D341Med (cell line): ENCODE data around the gene ODAD2.
"Not testable (repeated sequence)": the region's sequence is repeated elsewhere in the genome, so short reads cannot be mapped to it uniquely, and the experiment has no call there.

Experiments used
- DNase-seq: peaks from one replicate; pipeline ENCODE4 v3.0.0; 2012; ENCODE audit warnings: low spot score

The ODAD2 gene, protein sequence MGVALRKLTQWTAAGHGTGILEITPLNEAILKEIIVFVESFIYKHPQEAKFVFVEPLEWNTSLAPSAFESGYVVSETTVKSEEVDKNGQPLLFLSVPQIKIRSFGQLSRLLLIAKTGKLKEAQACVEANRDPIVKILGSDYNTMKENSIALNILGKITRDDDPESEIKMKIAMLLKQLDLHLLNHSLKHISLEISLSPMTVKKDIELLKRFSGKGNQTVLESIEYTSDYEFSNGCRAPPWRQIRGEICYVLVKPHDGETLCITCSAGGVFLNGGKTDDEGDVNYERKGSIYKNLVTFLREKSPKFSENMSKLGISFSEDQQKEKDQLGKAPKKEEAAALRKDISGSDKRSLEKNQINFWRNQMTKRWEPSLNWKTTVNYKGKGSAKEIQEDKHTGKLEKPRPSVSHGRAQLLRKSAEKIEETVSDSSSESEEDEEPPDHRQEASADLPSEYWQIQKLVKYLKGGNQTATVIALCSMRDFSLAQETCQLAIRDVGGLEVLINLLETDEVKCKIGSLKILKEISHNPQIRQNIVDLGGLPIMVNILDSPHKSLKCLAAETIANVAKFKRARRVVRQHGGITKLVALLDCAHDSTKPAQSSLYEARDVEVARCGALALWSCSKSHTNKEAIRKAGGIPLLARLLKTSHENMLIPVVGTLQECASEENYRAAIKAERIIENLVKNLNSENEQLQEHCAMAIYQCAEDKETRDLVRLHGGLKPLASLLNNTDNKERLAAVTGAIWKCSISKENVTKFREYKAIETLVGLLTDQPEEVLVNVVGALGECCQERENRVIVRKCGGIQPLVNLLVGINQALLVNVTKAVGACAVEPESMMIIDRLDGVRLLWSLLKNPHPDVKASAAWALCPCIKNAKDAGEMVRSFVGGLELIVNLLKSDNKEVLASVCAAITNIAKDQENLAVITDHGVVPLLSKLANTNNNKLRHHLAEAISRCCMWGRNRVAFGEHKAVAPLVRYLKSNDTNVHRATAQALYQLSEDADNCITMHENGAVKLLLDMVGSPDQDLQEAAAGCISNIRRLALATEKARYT

DNA sequence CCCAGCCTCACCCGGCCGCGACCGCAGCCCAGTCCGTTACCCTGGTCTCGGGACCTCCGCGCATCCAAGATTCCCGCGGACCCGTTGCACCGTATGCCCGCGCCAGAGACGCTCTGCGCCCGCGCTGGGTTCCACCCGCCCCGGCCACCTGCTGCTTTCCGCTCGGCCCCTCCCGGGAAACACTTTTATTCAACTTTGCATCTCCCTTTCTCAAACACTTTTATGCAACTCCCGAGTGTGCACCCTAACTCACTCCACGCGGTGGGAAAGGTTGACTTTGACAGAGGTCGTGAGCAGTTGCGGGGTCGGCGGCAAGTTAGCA is at the start of gene ODAD2:
TSS of gene ODAD2 (minus strand) at position 126 of the 322 bp plus-strand sequence. CDS start 3,937 bp downstream, outside the sequence.
- DNase-seq, result no peak

DNA sequence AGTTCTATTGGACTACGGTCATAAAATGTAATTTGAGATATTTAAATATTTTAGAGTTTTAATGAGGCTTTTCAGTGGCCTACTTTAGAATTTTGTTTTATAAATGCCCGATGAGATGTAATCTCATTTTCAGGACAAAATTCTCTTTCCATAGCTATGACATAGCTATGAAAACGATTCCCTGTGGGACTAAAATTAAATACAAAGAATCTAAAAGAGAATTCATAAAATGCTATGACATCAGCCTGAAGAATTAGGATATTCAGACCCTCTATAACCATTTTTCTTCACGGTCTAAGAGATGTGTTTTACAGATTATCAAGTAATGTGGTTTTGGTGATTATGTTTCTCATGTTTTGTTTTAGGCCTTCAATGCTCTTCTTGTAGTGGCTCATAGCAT is 48.2 kb upstream of the ODAD2 start:
- DNase-seq, result no peak

DNA sequence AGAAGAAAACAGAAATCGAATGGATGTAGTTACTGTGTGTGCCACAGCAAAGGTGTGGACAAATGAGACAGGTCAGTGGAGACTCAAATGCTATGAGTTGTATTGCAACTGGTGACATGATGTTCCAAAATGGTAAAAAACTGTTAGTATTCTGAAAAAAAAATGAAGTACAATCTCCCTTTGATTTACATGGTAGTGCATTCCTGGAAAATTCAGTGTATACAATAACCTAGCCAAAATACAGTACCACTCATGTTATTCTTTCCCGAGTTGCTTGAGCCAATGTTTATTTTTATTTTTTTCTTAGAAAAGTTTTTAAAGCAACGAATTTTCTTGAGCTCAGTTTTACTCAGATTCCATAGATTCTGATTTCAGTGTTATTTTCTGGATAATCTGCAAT is 47.7 kb upstream of the ODAD2 start:
- DNase-seq, result no peak

DNA sequence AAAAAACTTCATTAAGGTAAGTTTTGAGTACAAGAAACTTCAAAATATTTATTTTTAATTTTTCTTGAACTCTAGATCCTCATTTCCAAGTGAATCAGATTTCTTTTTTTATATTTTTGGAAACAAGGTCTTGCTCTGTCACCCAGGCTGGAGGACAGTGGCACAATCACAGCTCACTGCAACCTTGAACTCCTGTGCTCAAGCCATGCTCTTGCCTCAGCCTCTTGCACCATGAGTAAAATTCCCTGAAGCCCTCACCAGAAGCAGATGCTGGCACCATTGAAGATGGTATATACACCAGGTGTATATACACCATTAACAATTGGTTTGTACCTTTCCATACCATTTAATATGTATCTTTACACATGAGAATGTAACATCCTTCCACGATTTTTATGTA is 45.1 kb upstream of the ODAD2 start:
- DNase-seq, result no peak

DNA sequence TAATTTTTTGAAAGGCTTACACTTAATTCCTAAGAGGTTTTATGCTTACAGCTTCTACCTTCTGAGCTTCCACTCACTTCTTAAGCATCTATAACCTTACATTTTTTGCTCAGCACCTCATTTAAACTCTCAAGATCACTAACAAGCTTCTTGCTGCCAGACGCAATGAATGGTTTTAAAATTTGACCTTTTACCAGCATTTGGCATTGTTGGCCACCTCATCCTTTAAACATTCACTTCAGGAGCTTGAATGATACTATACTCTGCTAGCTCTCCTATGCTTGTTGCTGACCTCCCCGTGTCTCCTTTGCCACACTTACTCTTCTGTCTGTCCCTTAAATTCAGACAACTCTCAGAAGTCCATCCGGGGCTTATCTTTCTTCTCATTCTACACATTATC is 37.7 kb upstream of the ODAD2 start:
- no peak for DNase-seq

DNA sequence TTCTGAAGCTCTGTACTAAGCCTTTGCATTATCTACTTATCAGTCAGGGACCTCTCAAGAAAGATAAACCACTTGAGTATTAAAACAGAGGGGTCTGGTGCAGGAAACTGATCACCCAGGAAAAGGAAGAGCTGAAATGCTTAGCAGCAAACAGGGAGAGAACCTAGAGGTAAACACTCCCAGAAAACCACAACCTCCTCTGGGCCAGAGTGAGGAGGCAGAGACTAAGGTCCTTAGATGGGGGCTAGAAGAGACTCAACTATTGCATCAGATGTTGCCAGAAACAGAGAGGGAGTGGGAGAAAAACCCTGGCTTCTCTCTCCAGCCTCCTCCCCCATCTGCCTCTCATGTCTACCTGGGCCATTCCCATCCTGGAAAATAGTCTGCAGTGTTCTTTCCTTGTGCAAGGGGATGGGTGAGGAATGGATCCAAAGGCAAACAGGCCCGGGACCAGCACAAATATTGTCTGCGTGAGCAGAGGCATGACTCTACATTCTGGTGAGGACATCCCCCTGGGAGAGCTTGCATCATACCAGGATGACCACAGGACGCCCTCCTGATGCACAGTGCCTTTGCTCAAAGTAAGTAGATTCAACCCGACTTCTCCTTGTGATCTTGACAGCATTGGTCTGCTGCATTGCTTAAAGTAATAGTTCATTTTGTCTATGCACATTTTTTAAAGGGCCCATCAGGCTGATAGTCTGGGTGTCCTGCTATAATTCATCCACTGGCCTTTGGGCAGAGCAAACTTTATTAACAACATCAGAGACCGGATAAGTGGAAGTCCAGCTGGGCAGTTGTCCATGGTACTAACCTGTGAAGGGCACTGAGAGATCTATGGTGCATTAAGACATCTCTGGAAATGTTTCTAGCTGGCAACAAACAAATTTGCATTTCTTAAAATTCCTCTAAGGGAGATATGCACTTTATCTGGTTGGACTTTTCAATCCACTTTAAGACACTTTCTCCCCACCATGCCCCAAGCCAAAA is 22.4 kb upstream of the ODAD2 start:
- no peak for DNase-seq

DNA sequence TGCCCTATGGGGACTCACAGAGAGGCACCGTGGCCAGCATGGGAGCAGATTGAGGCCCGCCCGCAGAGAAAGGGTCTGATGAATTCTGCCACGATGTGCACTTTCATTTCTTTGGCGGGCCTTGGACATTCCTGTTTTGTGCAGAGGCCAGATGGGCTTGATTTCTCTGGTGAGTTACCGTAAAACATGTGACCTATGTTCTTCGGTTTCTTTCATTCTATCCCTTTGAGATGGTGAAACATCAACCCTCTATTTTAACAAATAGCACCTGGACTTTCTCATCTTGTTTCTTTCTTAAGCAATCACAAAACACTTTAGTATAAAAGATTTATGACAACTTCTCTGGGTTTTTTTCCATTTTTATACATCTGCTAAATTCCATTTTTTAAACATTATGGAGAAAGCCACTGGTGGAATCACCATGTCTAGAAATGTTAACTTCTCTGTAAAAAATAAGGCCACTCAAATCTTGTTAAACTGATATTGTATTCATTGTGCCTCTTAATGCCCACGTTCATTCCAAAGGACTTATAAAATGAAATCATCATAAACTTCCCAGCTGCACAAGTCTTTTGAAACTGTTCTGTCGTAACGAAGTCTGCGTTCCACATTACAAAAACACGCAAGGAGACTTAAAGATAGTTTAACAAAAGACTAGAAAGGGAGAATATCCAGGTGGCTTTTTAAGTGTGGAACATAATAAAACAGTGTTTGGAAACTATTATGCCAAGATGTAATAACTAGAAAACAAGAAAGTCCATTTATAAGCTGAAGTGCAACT is 21.4 kb upstream of the ODAD2 start:
- no peak for DNase-seq

DNA sequence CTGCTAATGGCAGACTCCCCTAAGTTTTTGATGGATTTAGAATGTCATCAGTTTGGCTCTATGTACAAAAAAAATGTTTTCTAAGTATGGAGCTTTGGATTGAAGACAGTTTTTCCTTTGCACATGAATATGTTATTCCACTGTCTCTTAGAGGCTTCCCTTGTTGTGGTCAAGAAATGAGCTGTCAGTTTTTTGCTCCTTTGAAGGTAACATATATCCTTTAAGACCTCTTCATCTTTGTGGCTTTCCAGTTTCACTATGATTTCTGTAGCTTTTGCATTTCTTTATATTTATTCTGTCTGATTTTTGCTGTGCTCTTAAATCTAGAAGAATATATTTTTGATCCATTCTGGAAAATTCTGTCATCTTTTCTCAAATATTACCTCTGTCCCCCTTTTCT is 15.8 kb upstream of the ODAD2 start:
- DNase-seq, result no peak

DNA sequence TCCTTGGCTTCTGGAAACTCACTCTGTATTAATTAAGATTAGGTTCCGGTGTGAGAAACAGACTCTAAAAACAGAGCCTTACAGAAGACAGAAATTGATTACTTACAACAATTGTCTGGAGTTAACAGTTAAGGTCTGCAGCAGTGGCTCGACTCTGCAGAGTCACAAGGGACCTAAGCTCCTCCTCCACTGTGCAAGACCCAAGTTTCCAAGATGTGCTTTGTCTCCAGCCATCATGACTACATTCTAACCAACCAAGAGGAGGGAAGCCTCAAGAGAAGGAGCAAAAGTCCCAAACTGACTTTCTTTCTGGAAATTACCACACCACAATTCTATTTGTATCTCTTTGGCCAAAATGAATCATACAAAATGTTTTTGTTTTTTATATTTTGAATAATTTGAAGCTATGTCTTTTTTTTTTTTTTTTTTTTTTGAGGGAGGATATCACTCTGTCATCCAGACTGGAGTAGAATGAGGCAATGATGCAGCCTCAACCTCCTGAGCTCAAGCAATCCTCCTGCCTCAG is 14.2 kb upstream of the ODAD2 start:
- no peak for DNase-seq

DNA sequence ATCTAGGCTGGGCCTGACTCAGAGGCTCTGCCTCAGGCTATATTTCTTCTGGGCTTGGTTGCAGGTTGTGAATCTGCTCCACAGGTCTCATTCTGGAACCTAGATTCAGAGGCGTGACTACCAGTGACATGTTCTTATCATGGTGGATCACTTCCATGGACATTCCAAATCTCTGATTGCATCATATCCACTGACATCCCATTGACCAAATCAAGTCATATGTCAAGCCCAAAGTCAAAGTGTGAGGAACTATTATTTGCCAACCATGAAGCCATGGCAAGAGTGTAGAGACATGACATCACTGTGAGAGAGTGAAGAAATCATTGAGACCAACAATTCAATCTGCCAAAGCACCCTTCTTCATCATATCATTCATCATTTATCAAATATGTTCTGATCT is 11.9 kb upstream of the ODAD2 start:
- DNase-seq, result no peak

DNA sequence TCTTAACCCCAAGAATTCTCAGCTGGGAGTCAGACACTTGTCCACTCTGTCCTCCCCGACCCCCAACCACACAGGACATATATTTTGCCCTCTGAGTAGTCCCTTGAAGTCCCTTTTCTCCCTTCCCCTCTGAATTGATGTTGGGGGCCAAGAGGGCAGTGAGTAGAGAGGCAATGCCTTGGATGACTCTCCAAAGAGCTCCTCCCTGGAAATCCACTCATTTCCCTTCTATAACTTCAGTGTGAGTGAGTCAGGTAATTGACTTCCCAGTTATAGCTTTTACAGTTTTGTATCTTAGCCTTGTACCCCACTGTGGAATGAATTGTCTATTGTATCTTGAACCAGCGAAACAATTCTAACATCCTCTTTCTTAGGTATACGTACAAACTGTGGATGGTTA is 9.2 kb upstream of the ODAD2 start:
- no peak for DNase-seq

DNA sequence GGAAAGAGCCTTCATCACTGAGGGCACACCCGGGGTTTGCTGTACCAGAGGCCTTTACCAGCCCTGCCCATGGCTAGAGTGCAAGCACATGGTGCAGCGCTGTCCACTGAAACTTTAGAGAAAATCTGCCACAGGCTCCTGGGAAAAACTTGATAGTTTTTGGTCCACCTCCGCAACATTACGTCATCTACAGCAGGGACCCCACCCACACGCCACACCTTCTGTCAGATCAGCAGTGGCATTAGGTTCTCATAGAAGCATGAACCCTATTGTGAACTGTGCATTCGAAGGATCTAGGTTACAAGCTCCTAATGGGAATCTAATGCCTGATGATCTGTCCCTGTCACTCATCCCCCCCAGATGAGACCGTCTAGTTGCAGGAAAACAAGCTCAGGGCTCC is 2.5 kb upstream of the ODAD2 start:
- no peak for DNase-seq

DNA sequence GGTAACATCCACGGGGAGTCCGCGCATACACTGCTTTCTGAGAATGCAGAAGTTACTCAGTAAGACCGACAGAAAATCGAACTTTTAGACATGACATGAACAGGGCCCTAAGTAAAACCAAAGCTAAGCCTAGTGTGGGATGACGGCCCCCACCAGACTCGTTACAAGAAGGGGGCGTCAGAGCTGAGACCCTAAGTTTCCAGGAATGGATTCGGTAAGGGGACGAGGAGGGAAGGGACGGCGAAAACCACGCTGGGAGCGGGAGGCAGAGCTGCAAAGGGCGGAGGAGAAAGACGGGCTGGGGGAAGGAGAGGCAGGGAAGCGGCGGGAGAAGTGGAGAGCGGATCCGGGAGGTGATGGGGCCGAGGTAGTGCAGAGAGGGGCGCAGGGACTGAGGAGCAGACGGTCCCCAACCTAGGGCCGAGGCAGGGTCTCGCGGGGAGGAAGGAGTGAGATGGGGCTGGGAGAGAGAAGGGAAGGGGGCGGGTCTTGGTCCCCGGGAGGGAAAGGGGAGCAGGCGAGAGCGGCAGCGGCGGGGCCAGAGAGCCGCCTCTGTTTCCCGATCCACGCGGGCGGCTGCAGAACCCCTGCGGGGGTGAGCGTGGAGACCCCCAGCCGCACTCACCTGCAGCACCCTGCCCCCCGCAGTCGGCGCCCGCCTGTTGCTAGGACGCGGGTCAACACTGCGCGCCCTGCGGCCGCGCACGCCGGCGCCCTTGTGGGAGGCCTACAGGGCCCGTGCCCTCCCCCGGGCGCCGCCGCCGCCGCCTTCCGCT is 513 bp downstream of the ODAD2 start:
- DNase-seq, result peak; percentile 53

DNA sequence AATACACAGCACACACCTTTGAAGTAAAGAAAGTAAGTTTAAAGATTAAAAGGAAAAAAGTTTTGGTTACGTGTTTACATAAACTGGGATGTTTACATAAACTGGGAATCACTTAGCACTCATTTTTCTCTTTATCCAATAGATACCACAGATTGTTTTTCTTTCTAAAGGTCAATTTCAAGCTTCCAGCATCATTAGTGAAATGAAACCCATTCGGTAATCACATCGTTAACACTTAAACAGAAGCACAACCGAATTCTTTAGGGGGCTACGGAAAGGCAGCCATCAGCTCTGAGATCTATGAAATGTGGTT is 1.1 kb downstream of the ODAD2 start:
- no peak for DNase-seq

DNA sequence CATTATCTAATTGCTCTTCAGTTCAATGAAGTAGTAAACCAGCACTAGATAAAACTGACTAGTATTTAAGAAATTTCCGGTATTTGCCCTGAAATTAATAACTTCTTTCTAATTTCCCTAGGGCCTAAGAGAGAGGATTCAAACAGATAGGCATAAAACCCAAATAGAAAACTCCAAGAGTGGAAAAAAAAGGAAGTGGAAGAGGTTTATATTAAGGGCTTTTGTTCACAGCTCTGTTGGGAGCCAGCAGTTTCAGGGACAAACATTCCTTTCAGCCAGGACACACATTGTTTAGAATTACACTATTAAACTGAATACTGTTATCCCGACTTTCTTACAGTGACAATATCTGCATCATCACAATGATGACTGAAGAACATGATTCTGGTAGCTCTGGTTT is 3.6 kb downstream of the ODAD2 start:
- no peak for DNase-seq

DNA sequence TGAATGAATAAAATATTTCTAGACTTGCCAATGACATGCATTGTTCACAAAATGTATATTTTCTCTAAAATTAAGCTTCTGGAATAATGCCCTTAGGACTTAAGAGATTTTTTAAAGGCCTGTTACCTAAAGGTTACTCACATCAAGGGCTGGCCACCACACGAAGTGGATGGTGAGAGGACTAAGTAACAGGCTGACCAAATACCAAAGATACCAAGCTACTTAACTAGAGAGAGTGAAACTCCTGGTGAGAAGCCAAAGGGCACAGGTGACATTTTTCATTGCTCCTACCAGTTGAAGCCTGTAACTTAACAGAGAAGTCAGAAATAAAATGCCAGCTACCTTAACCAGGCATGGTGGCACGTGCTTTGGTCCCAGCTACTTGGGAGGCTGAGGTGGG is 9.5 kb downstream of the ODAD2 start:
- DNase-seq, result not testable (repeated sequence)

DNA sequence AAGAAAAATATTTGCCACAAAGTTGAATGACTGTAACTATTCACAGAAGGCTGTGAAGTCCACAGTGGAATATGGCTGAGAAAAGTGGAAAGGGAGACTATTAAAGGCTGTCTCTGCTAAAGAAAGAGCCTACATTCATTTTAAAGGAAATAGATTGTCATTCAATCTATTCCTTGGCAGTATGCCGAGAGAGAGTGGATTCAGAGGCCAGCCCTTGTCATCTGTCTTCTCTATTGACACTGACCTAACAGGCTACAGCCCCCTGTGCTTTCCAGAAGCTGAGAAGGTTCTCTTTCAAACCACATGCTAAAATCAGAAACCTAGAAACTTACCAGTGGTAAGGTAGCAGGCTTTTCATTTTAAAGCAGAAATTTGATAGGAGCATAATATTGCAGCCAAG is 12.1 kb downstream of the ODAD2 start:
- no peak for DNase-seq

DNA sequence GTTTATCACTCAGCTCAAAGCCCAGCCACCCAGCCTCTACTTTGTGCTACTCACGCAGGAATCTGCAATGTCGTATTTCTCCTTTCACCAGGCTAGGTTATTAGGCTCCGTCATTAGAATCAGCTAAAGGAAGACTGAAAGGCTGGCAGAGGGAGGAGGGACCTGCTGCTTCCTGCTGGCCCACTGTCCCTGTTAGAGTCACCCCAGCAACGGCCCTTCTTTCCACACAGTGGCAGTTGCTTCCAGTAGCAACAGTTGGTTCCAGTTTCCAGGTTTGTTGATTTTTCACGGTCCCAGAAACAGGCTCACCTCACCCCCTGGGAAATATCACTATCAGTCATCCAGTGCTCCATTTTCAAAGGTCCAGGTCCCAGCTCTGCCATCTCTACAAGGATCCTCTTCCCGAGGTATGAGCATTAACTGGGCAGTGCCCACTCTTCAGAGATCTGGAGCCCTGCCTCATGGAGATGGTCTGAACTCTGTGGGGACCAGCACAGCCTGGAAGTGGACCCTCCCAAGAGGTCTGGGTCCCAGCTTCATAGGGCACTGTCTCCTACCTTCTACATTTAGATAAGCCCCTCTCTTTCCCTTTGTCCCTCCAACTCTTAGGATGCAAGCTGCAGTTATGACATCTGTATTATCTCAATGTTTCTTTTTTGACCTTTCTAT is 15.9 kb downstream of the ODAD2 start:
- no peak for DNase-seq

DNA sequence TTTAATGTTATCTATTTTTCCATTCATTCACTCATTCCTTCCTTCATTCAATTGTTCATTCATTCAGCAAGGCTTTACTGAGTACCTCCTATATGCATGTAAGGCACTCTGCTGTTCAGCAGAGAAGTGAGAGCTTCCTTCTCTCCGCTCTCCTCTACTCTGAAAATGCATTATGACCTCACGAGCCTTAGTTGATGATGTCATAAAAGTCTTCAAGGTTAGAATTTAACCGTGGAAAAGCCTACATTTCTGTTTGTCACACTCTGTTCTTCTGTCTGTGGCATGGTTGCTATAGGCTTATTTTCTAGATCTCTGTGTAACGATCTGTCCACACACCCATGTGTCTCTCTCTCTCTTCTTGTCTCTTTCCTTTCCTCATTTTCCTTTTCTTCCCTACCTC is 17.1 kb downstream of the ODAD2 start:
- DNase-seq, result no peak

DNA sequence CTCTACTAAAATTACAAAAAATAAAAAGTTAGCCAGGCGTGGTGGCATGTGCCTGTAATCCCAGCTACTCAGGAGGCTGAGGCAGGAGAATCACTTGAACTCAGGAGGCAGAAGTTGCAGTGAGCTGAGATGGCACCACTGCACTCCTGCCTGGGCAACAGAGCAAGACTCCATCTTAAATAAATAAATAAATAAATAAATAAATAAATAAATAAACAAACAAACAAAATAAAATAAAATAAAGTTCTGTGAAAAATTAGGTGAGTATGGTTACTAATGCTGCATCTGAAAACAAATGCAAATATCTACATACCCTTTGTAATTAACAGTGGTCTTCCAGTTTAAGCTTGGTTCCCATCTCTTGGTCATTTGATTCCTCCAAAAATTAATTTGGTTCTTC is 28.1 kb downstream of the ODAD2 start:
- not testable (repeated sequence) for DNase-seq
